ENCODE data around the gene MTA1. TPM values are rescaled to one million over a fixed set of nuclear protein-coding genes. Genes with fewer than 3 reads are reported as not detected.
A peak's percentile ranks its signal among the peaks of the same experiment; 100 is the strongest.

The MTA1 gene
- total and polyA plus RNA-seq, 2 donors = 32.5 to 80.8 TPM

DNA sequence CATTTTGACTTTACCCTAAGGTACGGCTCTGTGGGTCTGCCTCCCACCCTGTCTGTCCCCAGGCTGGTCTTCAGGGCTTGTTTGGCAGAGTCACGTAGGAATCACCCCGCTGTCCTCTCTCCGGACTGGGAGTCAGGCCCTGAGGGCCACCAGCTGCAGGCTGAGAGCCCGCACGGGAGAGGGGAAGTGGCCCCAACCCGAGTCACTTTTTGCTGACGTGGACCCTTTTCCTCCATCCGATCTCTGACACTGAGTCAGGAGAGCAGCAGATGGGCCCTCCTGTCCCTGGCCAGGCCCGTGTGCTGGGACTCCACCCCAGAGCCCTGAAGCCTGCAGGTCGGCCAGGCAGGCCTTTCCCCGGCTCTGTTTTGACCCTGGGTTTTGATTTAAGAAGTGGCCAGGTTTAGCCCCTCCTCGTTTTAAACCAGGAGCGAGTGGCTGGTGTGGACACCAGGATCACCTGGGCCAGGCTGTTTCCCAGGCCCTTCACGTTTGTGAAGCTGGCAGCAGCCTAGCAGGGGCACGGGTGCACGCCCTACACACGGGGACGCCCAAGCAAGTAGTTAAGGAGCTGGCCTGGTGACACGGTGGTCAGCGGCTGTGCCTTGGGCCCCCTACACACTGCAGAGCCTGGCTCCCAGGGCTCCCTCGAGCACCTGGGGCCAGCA, 33.8 kb upstream of the MTA1 start:
- Histone ChIP-seq H3K9me3 (ENCODE audit: control insufficient read depth in 2 of 2, insufficient read depth in 1 of 2, low read length in 1 of 2) (no peaks in the 10 kb centered on the region), H3K27ac (ENCODE audit: low read depth in 1 of 2, low read length in 1 of 2) (no peak overlapping the region), H3K36me3 (ENCODE audit: control insufficient read depth in 2 of 2, insufficient read depth in 2 of 2, low read length in 1 of 2) (peaks cover 4 to 41% of the 10 kb centered on the region in 2 donors), H3K4me3 (ENCODE audit: low read length in 2 of 2) (no peak overlapping the region), H3K27me3 (ENCODE audit: control insufficient read depth in 2 of 2, insufficient read depth in 1 of 2, low read length in 1 of 2) (no peaks in the 10 kb centered on the region), H3K4me1 (ENCODE audit: control insufficient read depth in 2 of 2, insufficient read depth in 2 of 2, low read length in 2 of 2) (peaks cover 5 to 16% of the 10 kb centered on the region in 2 donors)
- DNase-seq (ENCODE audit: low read depth in 6 of 9, low spot score in 9 of 9) = no peak
- WGBS = 95% methylated on average over 22 of the region's 22 CpGs

DNA sequence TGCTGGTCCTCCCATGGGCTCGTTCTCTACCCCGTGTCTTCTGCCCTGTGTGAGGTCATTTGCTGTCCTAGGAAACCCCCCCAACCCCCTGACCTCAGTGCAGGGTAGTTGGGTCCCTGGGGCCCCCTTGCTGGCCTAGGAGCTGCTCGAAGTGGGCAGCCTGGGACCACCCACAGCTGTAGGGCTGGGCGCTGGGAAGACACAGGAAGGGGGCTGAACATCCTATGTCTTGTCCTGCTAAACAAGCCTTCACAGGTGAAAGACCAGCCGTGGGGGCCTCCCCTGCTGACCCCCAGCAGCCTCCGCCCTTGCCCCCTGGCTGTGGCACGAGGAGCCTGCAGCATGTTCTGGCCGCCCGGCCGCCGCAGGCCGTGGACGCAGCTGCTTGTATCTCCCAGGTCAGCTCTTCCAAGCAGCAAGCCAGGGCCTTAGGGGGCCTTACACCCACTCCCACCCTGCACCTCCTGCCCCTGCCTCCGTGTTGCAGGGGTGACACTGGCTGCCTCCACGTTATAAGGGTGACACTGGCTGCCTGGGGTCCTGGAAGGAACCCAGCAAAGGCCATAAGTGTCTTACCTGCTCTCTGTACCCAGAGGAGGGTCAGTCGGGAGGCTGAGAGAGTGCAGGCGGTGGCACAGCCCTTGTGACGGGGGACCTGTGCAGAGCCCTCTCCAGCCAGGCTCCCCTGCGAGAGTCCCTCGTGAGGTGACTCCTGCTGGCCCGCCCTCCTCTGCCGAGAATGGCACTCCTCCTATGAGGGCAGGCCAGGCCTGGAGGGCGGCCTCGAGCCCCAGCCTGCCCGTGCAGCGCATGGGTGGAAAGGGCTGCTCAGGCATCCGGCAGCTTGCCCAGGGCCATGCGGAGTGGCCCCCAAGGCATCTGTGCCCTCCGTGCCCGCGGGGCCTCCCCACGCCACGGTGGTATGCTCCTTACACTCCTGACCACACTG, 32.8 kb upstream of the MTA1 start:
- Histone ChIP-seq H3K9me3 (ENCODE audit: control insufficient read depth in 2 of 2, insufficient read depth in 1 of 2, low read length in 1 of 2) (no peaks in the 10 kb centered on the region), H3K27ac (ENCODE audit: low read depth in 1 of 2, low read length in 1 of 2) (no peak overlapping the region), H3K4me3 (ENCODE audit: low read length in 2 of 2) (no peak overlapping the region), H3K4me1 (ENCODE audit: control insufficient read depth in 2 of 2, insufficient read depth in 2 of 2, low read length in 2 of 2) (peaks cover 5 to 18% of the 10 kb centered on the region in 2 donors), H3K27me3 (ENCODE audit: control insufficient read depth in 2 of 2, insufficient read depth in 1 of 2, low read length in 1 of 2) (no peaks in the 10 kb centered on the region), H3K36me3 (ENCODE audit: control insufficient read depth in 2 of 2, insufficient read depth in 2 of 2, low read length in 1 of 2) (peaks cover 4 to 41% of the 10 kb centered on the region in 2 donors)
- 97% methylated on average over 33 of the region's 33 CpGs for WGBS
- no peak for DNase-seq (ENCODE audit: low read depth in 6 of 9, low spot score in 9 of 9)

DNA sequence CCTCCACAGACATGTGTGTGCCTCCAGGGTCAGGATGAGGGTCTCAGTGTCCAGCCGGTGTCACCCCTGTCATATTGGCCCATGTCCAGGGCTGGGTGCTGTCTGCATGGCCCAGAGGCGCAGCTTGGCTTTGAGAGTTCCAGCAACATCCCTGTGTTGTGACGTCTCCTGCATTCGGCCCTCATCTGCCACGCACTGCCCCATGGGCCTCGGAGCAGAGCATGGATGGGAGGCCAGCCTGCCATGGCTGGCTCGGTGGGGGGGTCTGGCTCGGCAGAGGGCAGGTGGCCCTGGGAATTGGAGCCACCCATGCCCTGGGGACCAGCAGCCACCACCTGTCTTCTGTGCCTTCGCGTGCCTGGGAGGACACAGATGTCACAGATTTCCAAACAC, 32.1 kb upstream of the MTA1 start:
- Histone ChIP-seq H3K4me3 (ENCODE audit: low read length in 2 of 2) (no peak overlapping the region), H3K27ac (ENCODE audit: low read depth in 1 of 2, low read length in 1 of 2) (no peak overlapping the region), H3K4me1 (ENCODE audit: control insufficient read depth in 2 of 2, insufficient read depth in 2 of 2, low read length in 2 of 2) (peaks cover 5 to 18% of the 10 kb centered on the region in 2 donors), H3K9me3 (ENCODE audit: control insufficient read depth in 2 of 2, insufficient read depth in 1 of 2, low read length in 1 of 2) (no peaks in the 10 kb centered on the region), H3K36me3 (ENCODE audit: control insufficient read depth in 2 of 2, insufficient read depth in 2 of 2, low read length in 1 of 2) (peaks cover 4 to 35% of the 10 kb centered on the region in 2 donors), H3K27me3 (ENCODE audit: control insufficient read depth in 2 of 2, insufficient read depth in 1 of 2, low read length in 1 of 2) (no peaks in the 10 kb centered on the region)
- DNase-seq (ENCODE audit: low read depth in 6 of 9, low spot score in 9 of 9) = no peak
- 97% methylated on average over 10 of the region's 10 CpGs for WGBS

DNA sequence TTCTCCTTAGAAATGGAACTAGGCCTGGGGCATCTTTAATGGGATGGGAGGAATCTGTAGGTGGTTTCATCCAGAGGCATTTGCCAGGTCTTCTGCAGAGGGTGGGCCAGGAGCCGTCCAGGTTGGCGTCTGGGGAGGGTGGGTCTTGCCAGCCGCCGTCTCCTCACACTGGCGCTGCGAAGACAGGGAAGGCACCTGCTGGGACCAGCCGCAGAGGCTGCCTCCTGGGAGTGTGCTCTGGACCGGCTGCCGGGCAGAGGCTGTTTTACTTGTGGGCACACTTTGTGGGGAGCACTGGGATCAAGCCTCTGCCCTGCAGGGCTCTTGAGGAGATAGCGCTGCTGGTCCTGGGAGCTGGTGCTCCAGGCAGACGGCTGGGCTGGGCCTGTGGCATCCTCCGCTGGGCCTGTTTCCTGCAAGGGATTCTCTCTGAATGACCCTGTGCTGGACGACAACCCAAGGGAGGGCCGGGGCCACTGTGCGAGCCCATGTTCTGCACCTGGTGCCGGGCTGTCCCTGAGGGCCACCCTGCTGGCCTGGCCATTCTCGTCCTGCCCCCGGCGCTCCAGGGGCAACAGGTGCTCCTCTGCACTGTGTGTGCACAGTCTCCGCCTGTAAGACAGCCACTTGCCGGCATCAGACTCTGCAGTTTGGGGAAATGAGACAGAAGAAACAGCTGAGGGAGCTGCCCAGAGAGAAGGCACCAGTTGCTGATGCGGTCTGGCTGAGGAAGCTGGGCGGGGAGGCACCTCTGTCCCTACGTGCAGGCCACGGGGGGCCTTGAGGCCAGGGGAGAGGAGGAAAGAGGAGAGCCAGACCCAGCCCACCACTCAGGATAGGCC, 31.3 kb upstream of the MTA1 start:
- Histone ChIP-seq H3K27ac (ENCODE audit: low read depth in 1 of 2, low read length in 1 of 2) (peak overlapping the region in 1 of 2 donors; percentile 32), H3K9me3 (ENCODE audit: control insufficient read depth in 2 of 2, insufficient read depth in 1 of 2, low read length in 1 of 2) (no peaks in the 10 kb centered on the region), H3K36me3 (ENCODE audit: control insufficient read depth in 2 of 2, insufficient read depth in 2 of 2, low read length in 1 of 2) (peaks cover 4 to 29% of the 10 kb centered on the region in 2 donors), H3K4me3 (ENCODE audit: low read length in 2 of 2) (no peak overlapping the region), H3K4me1 (ENCODE audit: control insufficient read depth in 2 of 2, insufficient read depth in 2 of 2, low read length in 2 of 2) (peaks cover 5 to 18% of the 10 kb centered on the region in 2 donors), H3K27me3 (ENCODE audit: control insufficient read depth in 2 of 2, insufficient read depth in 1 of 2, low read length in 1 of 2) (no peaks in the 10 kb centered on the region)
- 97% methylated on average over 25 of the region's 25 CpGs for WGBS
- DNase-seq (ENCODE audit: low read depth in 6 of 9, low spot score in 9 of 9) = no peak

DNA sequence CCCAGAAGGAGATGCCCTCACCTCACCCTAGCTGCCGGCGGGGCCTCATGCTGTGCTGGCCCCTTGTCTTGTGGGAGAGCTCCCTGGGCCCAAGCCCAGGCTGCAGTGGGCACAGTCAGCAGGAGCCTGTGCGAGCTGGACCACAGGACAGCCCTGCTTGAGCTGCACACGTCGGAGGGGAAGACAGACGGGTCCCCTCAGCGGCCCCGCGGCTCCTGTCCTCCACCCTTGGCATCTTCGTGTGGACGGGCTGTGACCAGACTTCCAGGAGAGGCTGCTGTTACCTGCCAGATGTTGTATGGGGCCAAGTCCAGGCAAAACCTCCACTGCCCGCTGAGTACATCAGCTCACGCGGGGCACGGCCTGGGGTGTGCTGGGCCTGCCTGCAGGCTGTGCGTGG, 30.7 kb upstream of the MTA1 start:
- no peaks in the 10 kb centered on the region for H3K27me3 ChIP-seq (ENCODE audit: control insufficient read depth in 2 of 2, insufficient read depth in 1 of 2, low read length in 1 of 2)
- WGBS = 97% methylated on average over 16 of the region's 16 CpGs
- H3K27ac ChIP-seq (ENCODE audit: low read depth in 1 of 2, low read length in 1 of 2) = peak overlapping the region in 1 of 2 donors; percentile 32
- DNase-seq (ENCODE audit: low read depth in 6 of 9, low spot score in 9 of 9) = no peak
- H3K4me1 ChIP-seq (ENCODE audit: control insufficient read depth in 2 of 2, insufficient read depth in 2 of 2, low read length in 2 of 2) = peaks cover 5 to 18% of the 10 kb centered on the region in 2 donors
- no peak overlapping the region for H3K4me3 ChIP-seq (ENCODE audit: low read length in 2 of 2)
- no peaks in the 10 kb centered on the region for H3K9me3 ChIP-seq (ENCODE audit: control insufficient read depth in 2 of 2, insufficient read depth in 1 of 2, low read length in 1 of 2)
- peaks cover 4 to 27% of the 10 kb centered on the region in 2 donors for H3K36me3 ChIP-seq (ENCODE audit: control insufficient read depth in 2 of 2, insufficient read depth in 2 of 2, low read length in 1 of 2)

DNA sequence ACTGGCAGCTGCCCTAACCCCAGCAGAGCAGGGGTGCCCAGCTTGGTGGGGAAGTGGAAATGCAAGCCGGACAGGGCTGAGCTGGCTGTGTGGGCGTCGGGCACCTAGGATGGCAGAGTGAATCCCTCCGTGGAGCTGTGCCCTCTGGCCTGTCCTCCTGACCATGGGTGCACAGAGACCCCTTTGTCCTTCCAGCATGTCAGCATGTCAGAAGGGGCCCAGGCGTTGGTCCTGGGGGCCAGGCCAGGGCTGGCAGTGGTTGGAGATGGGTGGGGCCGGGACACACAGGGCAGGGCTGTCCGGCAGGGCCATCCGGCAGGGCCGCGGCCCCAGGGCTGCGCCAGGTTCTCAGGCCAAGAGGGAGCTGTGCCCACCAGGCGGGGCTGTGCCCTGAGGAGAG, 30.1 kb upstream of the MTA1 start:
- no peak overlapping the region for H3K4me3 ChIP-seq (ENCODE audit: low read length in 2 of 2)
- 87% methylated on average over 12 of the region's 12 CpGs for WGBS
- H3K4me1 ChIP-seq (ENCODE audit: control insufficient read depth in 2 of 2, insufficient read depth in 2 of 2, low read length in 2 of 2) = peaks cover 5 to 21% of the 10 kb centered on the region in 2 donors
- H3K9me3 ChIP-seq (ENCODE audit: control insufficient read depth in 2 of 2, insufficient read depth in 1 of 2, low read length in 1 of 2) = no peaks in the 10 kb centered on the region
- H3K36me3 ChIP-seq (ENCODE audit: control insufficient read depth in 2 of 2, insufficient read depth in 2 of 2, low read length in 1 of 2) = peaks cover 4 to 24% of the 10 kb centered on the region in 2 donors
- no peak overlapping the region for H3K27ac ChIP-seq (ENCODE audit: low read depth in 1 of 2, low read length in 1 of 2)
- H3K27me3 ChIP-seq (ENCODE audit: control insufficient read depth in 2 of 2, insufficient read depth in 1 of 2, low read length in 1 of 2) = no peaks in the 10 kb centered on the region
- no peak for DNase-seq (ENCODE audit: low read depth in 6 of 9, low spot score in 9 of 9)

DNA sequence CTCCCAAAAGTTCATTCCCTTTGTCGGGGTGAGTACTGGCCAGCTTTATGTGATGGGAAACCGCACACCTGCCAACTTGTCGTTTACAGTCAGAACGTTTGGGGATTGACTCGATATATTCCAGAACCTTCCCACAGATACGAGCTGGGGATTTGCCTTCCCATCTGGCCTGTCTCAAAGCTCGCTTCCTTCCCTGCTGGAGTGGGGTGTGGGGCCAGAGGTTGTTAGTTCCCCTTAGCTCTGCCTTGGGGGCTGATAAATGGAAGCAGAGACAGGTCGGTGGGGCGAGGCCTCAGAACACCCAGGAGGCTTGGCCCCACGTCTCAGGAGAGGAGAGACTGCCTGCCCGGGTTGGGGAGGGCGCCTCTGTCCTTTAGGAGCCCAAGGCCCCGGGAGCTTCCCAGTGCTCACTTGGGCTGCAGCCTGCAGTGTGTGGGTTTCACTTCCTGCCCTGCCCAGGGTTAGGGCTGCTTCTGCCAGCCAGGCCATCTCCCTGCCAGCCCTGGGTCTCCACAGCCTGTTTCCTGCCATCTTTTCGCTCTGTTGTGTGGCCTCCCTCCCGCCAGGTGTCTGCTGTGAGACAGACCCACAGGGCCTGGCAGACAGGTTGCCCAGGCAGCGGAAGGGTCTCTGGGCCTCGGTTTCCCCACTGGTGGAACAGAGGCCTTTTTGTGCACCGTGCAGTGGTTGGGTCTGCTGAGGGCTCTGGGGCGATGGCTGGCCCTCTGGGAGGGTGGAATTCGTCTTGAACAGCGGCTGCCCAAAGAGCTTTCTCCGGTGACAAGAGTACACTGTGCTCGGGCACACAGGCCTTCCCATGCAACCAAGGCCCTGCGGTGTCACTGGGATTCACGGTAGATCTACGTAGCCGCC, 29.4 kb upstream of the MTA1 start:
- H3K27ac ChIP-seq (ENCODE audit: low read depth in 1 of 2, low read length in 1 of 2) = peak overlapping the region in 1 of 2 donors; percentile 9
- no peaks in the 10 kb centered on the region for H3K9me3 ChIP-seq (ENCODE audit: control insufficient read depth in 2 of 2, insufficient read depth in 1 of 2, low read length in 1 of 2)
- peaks cover 5 to 25% of the 10 kb centered on the region in 2 donors for H3K4me1 ChIP-seq (ENCODE audit: control insufficient read depth in 2 of 2, insufficient read depth in 2 of 2, low read length in 2 of 2)
- H3K36me3 ChIP-seq (ENCODE audit: control insufficient read depth in 2 of 2, insufficient read depth in 2 of 2, low read length in 1 of 2) = peaks cover 4 to 20% of the 10 kb centered on the region in 2 donors
- H3K4me3 ChIP-seq (ENCODE audit: low read length in 2 of 2) = no peak overlapping the region
- WGBS = 55% methylated on average over 27 of the region's 27 CpGs
- DNase-seq (ENCODE audit: low read depth in 6 of 9, low spot score in 9 of 9) = no peak
- no peaks in the 10 kb centered on the region for H3K27me3 ChIP-seq (ENCODE audit: control insufficient read depth in 2 of 2, insufficient read depth in 1 of 2, low read length in 1 of 2)

DNA sequence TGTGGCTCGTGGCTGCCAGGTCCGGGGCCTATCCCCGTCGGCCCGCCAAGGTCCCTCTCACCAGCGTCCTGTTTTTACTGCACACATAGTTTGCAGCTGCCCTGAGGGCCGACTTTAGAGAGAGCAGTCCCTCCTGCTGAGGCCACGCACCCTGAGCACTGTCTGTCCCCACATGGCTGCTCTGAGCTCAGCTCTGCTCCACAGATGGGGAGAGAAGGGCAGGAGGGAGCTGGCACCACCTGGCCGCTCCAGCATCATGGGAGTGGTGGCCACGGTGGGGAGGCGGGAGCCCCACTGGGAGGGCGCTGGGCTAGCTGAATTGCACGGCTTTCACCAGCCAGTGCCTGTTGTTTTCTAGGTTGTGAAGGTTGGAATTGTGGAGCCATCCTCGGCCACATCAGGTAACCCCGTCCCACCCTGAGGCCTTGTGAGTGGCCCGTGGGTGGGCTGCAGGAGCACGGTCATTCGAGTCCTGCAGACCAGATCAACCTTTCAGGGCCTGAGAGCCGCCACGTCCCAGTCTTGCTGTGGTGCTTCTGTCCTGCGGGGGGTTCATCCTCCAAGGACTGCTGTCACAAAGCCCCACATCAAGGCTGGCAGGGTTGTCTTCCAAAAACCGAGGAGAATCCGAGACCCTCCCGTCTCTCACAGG, 28.7 kb upstream of the MTA1 start:
- no peak for DNase-seq (ENCODE audit: low read depth in 6 of 9, low spot score in 9 of 9)
- no peak overlapping the region for H3K4me3 ChIP-seq (ENCODE audit: low read length in 2 of 2)
- H3K9me3 ChIP-seq (ENCODE audit: control insufficient read depth in 2 of 2, insufficient read depth in 1 of 2, low read length in 1 of 2) = no peaks in the 10 kb centered on the region
- no peaks in the 10 kb centered on the region for H3K27me3 ChIP-seq (ENCODE audit: control insufficient read depth in 2 of 2, insufficient read depth in 1 of 2, low read length in 1 of 2)
- WGBS = 95% methylated on average over 24 of the region's 24 CpGs
- peaks cover 5 to 25% of the 10 kb centered on the region in 2 donors for H3K4me1 ChIP-seq (ENCODE audit: control insufficient read depth in 2 of 2, insufficient read depth in 2 of 2, low read length in 2 of 2)
- peaks cover 4 to 14% of the 10 kb centered on the region in 2 donors for H3K36me3 ChIP-seq (ENCODE audit: control insufficient read depth in 2 of 2, insufficient read depth in 2 of 2, low read length in 1 of 2)
- H3K27ac ChIP-seq (ENCODE audit: low read depth in 1 of 2, low read length in 1 of 2) = no peak overlapping the region
